Duodenal mucosa (tissue), 2 donors: Measurements from ENCODE around the gene TRIM29.

Experiments used
- H3K27ac ChIP-seq: one replicate; pipeline ENCODE4 v1.7.0; 2013; ENCODE audit warnings: low read depth, low read length
- H3K27me3 ChIP-seq, 2 donors: one replicate each; pipeline ENCODE4 v1.7.0; 2013; ENCODE audit warnings: low read length in 2 of 2, control low read depth in 1 of 2; ENCODE audit not compliant: insufficient read depth in 2 of 2, control insufficient read depth in 1 of 2
- H3K36me3 ChIP-seq, 2 donors: one replicate each; pipeline ENCODE4 v1.7.0; 2013; ENCODE audit warnings: low read length in 2 of 2, control low read depth in 1 of 2; ENCODE audit not compliant: insufficient read depth in 2 of 2, control insufficient read depth in 1 of 2
- H3K4me1 ChIP-seq, 2 donors: one replicate each; pipeline ENCODE4 v1.7.0; 2013; ENCODE audit warnings: low read length in 2 of 2, control low read depth in 1 of 2; ENCODE audit not compliant: insufficient read depth in 2 of 2, control insufficient read depth in 1 of 2
- H3K4me3 ChIP-seq, 2 donors: one replicate each; pipeline ENCODE4 v1.7.0; 2013; ENCODE audit warnings: low read length in 2 of 2, low read depth in 1 of 2
- H3K9ac ChIP-seq, 2 donors: one replicate each; pipeline ENCODE4 v1.7.0; 2013; ENCODE audit warnings: low read length in 2 of 2, low read depth in 1 of 2
- H3K9me3 ChIP-seq, 2 donors: one replicate each; pipeline ENCODE4 v1.7.0; 2013; ENCODE audit warnings: low read length in 2 of 2, control low read depth in 1 of 2; ENCODE audit not compliant: control insufficient read depth in 1 of 2

Gene TRIM29

GRCh38 chr11:120063686-120064340 is 74.1 kb downstream of the TRIM29 start:
- Histone ChIP-seq H3K27me3 (no peaks in the 10 kb centered on the region), H3K4me3 (no peak overlapping the region), H3K4me1 (peaks cover 0 to 4% of the 10 kb centered on the region in 2 donors), H3K36me3 (no peaks in the 10 kb centered on the region), H3K9me3 (no peaks in the 10 kb centered on the region), H3K27ac (no peak overlapping the region), H3K9ac (no peak overlapping the region)

- Histone ChIP-seq H3K9ac (no peak overlapping the region), H3K36me3 (no peaks in the 10 kb centered on the region), H3K9me3 (no peaks in the 10 kb centered on the region), H3K27me3 (no peaks in the 10 kb centered on the region), H3K4me1 (no peaks in the 10 kb centered on the region), H3K4me3 (no peak overlapping the region), H3K27ac (no peak overlapping the region)
These were observed 75.4 kb downstream of the TRIM29 start for GRCh38 chr11:120062561-120062930.

GRCh38 chr11:120061761-120062560 is 76.0 kb downstream of the TRIM29 start:
- Histone ChIP-seq H3K9me3 (no peaks in the 10 kb centered on the region), H3K4me3 (no peak overlapping the region), H3K4me1 (no peaks in the 10 kb centered on the region), H3K9ac (no peak overlapping the region), H3K27me3 (no peaks in the 10 kb centered on the region), H3K27ac (no peak overlapping the region), H3K36me3 (no peaks in the 10 kb centered on the region)
